Measurements from ENCODE around the gene NEDD4L.

DNA sequence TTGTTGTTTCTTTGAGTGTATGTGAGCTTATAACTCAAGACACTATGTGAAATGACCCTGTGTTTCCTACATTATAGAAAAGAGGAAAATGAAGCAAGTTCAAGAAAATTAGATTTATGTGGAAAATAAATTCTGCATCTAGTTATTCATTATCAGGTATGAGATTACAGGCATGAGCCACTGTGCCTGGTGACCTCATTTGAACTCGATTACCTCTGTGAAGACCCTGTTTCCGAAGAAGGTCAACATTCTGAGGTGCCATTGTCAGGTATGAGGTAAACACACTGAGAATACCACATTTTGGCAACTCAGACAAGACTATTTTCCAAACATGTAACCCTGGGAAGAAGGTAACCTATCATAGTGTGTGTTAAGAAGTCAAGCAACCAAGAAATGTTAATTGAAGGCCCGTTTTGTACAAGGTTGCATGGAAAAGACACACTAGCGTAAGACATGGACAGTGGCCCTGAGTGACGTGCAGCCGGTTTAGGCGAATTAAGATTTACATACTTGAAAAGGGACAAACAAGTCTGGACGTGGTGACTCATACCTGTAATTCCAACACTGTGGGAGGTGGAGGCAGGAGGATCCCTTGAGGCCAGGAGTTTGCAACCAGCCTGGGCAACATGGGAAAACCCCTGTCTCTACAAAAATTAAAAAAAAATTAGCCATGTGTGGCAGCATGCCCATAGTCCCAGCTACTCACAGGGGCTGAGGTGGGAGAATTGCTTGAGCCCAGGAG is 186.6 kb downstream of the NEDD4L start:
- TF ChIP-seq TCF7L2 (IDR thresholded peaks at IDR 0.05; ENCODE audit: low read depth, low read length), result no peak
- TF ChIP-seq, protein P1, sequence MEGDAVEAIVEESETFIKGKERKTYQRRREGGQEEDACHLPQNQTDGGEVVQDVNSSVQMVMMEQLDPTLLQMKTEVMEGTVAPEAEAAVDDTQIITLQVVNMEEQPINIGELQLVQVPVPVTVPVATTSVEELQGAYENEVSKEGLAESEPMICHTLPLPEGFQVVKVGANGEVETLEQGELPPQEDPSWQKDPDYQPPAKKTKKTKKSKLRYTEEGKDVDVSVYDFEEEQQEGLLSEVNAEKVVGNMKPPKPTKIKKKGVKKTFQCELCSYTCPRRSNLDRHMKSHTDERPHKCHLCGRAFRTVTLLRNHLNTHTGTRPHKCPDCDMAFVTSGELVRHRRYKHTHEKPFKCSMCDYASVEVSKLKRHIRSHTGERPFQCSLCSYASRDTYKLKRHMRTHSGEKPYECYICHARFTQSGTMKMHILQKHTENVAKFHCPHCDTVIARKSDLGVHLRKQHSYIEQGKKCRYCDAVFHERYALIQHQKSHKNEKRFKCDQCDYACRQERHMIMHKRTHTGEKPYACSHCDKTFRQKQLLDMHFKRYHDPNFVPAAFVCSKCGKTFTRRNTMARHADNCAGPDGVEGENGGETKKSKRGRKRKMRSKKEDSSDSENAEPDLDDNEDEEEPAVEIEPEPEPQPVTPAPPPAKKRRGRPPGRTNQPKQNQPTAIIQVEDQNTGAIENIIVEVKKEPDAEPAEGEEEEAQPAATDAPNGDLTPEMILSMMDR (IDR thresholded peaks at IDR 0.05), result no peak
- TF ChIP-seq, protein P2, sequence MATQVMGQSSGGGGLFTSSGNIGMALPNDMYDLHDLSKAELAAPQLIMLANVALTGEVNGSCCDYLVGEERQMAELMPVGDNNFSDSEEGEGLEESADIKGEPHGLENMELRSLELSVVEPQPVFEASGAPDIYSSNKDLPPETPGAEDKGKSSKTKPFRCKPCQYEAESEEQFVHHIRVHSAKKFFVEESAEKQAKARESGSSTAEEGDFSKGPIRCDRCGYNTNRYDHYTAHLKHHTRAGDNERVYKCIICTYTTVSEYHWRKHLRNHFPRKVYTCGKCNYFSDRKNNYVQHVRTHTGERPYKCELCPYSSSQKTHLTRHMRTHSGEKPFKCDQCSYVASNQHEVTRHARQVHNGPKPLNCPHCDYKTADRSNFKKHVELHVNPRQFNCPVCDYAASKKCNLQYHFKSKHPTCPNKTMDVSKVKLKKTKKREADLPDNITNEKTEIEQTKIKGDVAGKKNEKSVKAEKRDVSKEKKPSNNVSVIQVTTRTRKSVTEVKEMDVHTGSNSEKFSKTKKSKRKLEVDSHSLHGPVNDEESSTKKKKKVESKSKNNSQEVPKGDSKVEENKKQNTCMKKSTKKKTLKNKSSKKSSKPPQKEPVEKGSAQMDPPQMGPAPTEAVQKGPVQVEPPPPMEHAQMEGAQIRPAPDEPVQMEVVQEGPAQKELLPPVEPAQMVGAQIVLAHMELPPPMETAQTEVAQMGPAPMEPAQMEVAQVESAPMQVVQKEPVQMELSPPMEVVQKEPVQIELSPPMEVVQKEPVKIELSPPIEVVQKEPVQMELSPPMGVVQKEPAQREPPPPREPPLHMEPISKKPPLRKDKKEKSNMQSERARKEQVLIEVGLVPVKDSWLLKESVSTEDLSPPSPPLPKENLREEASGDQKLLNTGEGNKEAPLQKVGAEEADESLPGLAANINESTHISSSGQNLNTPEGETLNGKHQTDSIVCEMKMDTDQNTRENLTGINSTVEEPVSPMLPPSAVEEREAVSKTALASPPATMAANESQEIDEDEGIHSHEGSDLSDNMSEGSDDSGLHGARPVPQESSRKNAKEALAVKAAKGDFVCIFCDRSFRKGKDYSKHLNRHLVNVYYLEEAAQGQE (IDR thresholded peaks at IDR 0.05; ENCODE audit: insufficient read depth in 1 of 2, low read depth in 2 of 2, low read length in 1 of 2), result no peak
- no peak for TF ChIP-seq POLR2AphosphoS5 (IDR thresholded peaks at IDR 0.05; ENCODE audit: low read depth, low read length)
- TF ChIP-seq SIN3A (IDR thresholded peaks at IDR 0.05; ENCODE audit: borderline replicate concordance, insufficient read depth, low read depth, low read length), result no peak
